ENCODE data around the gene GATD1. TPM values are rescaled to one million over a fixed set of nuclear protein-coding genes. Genes with fewer than 3 reads are reported as not detected.

The GATD1 gene
- total RNA-seq, 1 experiment from 2014 or later = 81.3 TPM

DNA sequence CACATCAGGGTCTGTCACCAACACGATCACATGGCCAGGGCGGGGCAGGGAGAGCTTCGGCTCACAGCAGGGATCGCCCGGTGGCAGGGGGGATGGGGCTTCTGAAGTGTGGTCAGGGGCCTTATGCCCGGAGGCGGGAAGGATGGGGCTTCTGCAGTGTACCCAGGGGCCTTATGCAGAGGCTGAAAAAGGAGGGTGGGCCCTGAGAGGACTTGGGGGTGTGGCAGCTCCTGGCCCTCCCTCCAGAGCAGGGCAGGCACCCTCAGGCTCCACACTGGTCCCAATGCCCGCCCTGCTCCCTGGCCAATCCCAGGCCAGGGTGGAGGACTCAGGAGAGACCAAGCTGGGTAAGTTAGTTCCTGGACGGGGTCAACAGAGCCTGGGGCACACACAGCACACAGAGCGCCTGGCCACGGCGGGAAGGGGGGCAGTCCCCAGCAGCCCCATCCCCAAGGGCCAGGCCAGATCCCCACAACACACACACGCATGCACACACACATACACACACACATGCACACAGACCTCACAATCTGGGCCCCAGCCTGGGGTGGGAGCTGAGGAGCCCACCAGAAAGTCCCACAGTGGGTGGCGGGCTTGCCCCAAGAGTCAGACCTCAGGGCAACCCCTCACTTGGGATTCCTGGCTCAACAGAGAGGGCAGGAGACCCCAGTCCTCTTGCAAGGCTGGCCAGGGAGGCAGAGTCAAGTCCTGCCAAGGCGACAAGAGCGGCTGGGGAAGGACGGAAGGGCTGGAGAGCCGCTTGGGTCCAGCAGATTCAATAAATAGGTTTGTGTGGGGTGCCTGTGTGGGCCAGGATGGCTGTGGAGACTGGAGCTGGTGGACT, 13.7 kb upstream of the GATD1 start:
- BruUV-seq (replicated peaks) = no TSS peak
- Histone ChIP-seq H3K27me3 (replicated peaks; ENCODE audit: insufficient read depth, low read depth, low read length, poor library complexity) (no peaks in the 10 kb centered on the region), H3K27ac (ENCODE audit: low read depth, low read length, poor library complexity, severe bottlenecking) (no peak overlapping the region), H3K9me3 (ENCODE audit: low read depth, low read length, poor library complexity, severe bottlenecking) (no peaks in the 10 kb centered on the region), H3K4me1 (ENCODE audit: insufficient read depth, low read length, poor library complexity, severe bottlenecking) (peaks cover 10% of the 10 kb centered on the region), H3K4me3 (ENCODE audit: low read depth, low read length, poor library complexity, severe bottlenecking) (no peak overlapping the region), H3K36me3 (ENCODE audit: insufficient read depth, low read length, poor library complexity, severe bottlenecking) (peaks cover 2% of the 10 kb centered on the region)
- DNase-seq (ENCODE audit: low spot score) = no peak
- POLR2A ChIA-PET (ENCODE audit: low non-redundant PET) = interaction anchor here (0.6 kb wide), 1 partner anchor 1631 kb away, joined by 16 read pairs; no protein-coding TSS in a partner anchor
- intact Hi-C loops (cut with micrococcal nuclease; ENCODE audit: unreplicated experiment) = no loop called here
- CTCF ChIA-PET = no interaction called here
- TF ChIP-seq, protein P1, sequence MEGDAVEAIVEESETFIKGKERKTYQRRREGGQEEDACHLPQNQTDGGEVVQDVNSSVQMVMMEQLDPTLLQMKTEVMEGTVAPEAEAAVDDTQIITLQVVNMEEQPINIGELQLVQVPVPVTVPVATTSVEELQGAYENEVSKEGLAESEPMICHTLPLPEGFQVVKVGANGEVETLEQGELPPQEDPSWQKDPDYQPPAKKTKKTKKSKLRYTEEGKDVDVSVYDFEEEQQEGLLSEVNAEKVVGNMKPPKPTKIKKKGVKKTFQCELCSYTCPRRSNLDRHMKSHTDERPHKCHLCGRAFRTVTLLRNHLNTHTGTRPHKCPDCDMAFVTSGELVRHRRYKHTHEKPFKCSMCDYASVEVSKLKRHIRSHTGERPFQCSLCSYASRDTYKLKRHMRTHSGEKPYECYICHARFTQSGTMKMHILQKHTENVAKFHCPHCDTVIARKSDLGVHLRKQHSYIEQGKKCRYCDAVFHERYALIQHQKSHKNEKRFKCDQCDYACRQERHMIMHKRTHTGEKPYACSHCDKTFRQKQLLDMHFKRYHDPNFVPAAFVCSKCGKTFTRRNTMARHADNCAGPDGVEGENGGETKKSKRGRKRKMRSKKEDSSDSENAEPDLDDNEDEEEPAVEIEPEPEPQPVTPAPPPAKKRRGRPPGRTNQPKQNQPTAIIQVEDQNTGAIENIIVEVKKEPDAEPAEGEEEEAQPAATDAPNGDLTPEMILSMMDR (conservative IDR thresholded peaks at IDR 0.05; ENCODE audit: low read depth, low read length) = no peak
- no peak for TF ChIP-seq EZH2 (IDR thresholded peaks at IDR 0.05; ENCODE audit: borderline replicate concordance, low read depth, low read length, poor library complexity, severe bottlenecking)

DNA sequence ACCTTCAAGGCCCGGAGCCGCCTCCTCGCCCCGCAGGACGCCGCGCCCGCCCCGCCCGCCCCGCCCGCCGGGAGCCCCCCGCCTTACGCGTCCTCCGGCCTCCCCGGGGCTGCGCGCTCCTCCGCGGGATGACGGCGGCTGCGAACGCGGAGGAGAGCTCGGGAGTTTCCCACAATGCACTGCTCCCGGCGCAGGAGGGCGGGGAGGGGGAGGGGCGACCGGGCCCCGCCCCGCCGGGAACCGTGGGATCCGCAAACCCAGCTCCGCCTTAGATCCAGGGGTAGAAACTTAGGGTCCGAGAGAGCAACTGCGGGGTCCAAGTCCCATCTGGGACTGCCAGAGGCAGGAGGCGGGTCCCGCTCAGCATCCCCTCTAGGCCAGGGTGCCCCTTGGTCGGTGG, 12.7 kb upstream of the GATD1 start, which contains the start of gene CEND1:
Gene CEND1, minus strand, starts transcription at position 148 of the 400 bp plus-strand sequence. CDS start 1,514 bp downstream, outside the sequence.
- DNase-seq (ENCODE audit: low spot score) = peak; percentile 67
- BruUV-seq (replicated peaks) = no TSS peak
- Histone ChIP-seq H3K9me3 (ENCODE audit: low read depth, low read length, poor library complexity, severe bottlenecking) (no peaks in the 10 kb centered on the region), H3K27ac (ENCODE audit: low read depth, low read length, poor library complexity, severe bottlenecking) (no peak within 1 kb of the TSS), H3K4me3 (ENCODE audit: low read depth, low read length, poor library complexity, severe bottlenecking) (no peak within 1 kb of the TSS), H3K4me1 (ENCODE audit: insufficient read depth, low read length, poor library complexity, severe bottlenecking) (peaks cover 3% of the 10 kb centered on the region), H3K36me3 (ENCODE audit: insufficient read depth, low read length, poor library complexity, severe bottlenecking) (peaks cover 2% of the 10 kb centered on the region), H3K27me3 (replicated peaks; ENCODE audit: insufficient read depth, low read depth, low read length, poor library complexity) (no peaks in the 10 kb centered on the region)
- TF ChIP-seq, protein P1 (conservative IDR thresholded peaks at IDR 0.05; ENCODE audit: low read depth, low read length) = no peak
- TF ChIP-seq EZH2 (IDR thresholded peaks at IDR 0.05; ENCODE audit: borderline replicate concordance, low read depth, low read length, poor library complexity, severe bottlenecking) = no peak
- intact Hi-C loops (cut with micrococcal nuclease; ENCODE audit: unreplicated experiment) = no loop called here
- POLR2A ChIA-PET (ENCODE audit: low non-redundant PET) = no interaction called here
- CTCF ChIA-PET = interaction anchor here (0.7 kb wide), 1 partner anchor 19 kb away, joined by 5 read pairs; no protein-coding TSS in a partner anchor

DNA sequence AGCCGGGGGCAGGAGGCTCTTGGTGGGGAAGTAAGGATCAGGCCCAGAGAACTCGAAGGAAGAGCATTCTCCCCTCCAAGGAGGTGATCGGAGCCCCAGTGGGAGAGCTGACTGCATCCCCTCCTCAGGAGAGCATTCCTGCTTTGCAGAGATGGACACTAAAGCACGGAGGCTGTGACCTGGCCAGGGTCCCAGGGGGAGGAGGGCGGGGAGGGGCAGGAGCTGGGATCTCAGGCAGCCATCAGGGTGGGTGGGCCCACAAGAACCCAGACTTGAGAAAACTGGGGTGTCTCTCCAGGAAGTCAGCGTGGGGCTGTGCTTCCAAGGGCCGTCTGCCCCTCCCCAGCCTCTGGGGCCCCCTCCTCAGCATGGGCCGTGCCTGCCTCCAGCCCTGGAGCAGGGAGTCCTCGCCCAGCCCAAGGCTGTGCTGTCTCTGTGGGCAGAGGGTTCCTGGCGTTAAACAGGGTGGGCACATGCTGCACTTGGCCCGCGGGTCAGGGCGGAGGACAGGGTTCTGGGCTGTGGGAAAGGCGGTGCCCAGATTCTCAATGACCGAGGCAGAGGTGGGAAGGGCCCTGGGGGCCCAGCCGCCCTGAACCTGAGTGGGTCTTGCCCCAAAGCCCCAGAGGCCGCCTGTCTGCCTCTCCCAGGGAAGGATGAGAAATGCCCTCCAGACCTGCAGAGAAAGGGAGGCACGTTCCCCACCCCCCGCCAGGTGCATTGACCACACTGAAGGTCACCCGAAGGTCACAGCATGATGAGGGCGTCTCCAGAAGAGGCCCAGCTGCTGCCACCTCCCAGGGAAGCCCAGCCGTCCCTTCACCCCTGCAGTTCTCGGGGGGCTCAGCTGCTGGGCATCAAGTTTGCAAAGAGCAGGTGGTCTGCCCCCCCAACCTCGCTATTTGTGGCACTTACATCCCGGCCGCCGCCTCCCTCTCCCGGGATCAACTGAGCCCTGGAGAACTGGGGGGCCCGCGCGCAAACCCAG, 12.0 kb upstream of the GATD1 start:
- no peak for DNase-seq (ENCODE audit: low spot score)
- Histone ChIP-seq H3K36me3 (ENCODE audit: insufficient read depth, low read length, poor library complexity, severe bottlenecking) (no peaks in the 10 kb centered on the region), H3K9me3 (ENCODE audit: low read depth, low read length, poor library complexity, severe bottlenecking) (no peaks in the 10 kb centered on the region), H3K4me1 (ENCODE audit: insufficient read depth, low read length, poor library complexity, severe bottlenecking) (peaks cover 3% of the 10 kb centered on the region), H3K27me3 (replicated peaks; ENCODE audit: insufficient read depth, low read depth, low read length, poor library complexity) (no peaks in the 10 kb centered on the region), H3K27ac (ENCODE audit: low read depth, low read length, poor library complexity, severe bottlenecking) (no peak overlapping the region), H3K4me3 (ENCODE audit: low read depth, low read length, poor library complexity, severe bottlenecking) (no peak overlapping the region)
- CTCF ChIA-PET = interaction anchor here (0.7 kb wide), 1 partner anchor 20 kb away, joined by 5 read pairs; no protein-coding TSS in a partner anchor
- intact Hi-C loops (cut with micrococcal nuclease; ENCODE audit: unreplicated experiment) = no loop called here
- POLR2A ChIA-PET (ENCODE audit: low non-redundant PET) = no interaction called here
- TF ChIP-seq EZH2 (IDR thresholded peaks at IDR 0.05; ENCODE audit: borderline replicate concordance, low read depth, low read length, poor library complexity, severe bottlenecking) = no peak
- TF ChIP-seq, protein P1 (conservative IDR thresholded peaks at IDR 0.05; ENCODE audit: low read depth, low read length) = no peak
- no TSS peak for BruUV-seq (replicated peaks)
